Liver (tissue), 9 donors: ENCODE measurements around the gene CISTR. TPM values are rescaled to one million over a fixed set of nuclear protein-coding genes. Genes with fewer than 3 reads are reported as not detected.

Source experiments
- DNase-seq: peaks from one replicate; pipeline ENCODE4 v3.0.0-alpha.2; 2017; ENCODE audit warnings: low spot score
- H3K27ac ChIP-seq, 2 donors: one replicate each; pipeline ENCODE4 v1.7.0; 2013; ENCODE audit warnings: inconsistent platforms in 2 of 2, low read length in 2 of 2, control low read depth in 1 of 2, low read depth in 1 of 2, mild to moderate bottlenecking in 1 of 2
- H3K27me3 ChIP-seq, 4 donors: one replicate each; pipeline versions ENCODE4 v1.6.1 to v1.7.0; 2013; ENCODE audit warnings: low read length in 3 of 4, inconsistent platforms in 1 of 4, mild to moderate bottlenecking in 1 of 4, moderate library complexity in 1 of 4; ENCODE audit not compliant: control insufficient read depth in 4 of 4, insufficient read depth in 4 of 4
- H3K36me3 ChIP-seq, 4 donors: one replicate each; pipeline versions ENCODE4 v1.6.1 to v1.7.0; 2013; ENCODE audit warnings: low read length in 3 of 4, mild to moderate bottlenecking in 3 of 4, low read depth in 1 of 4, moderate library complexity in 1 of 4; ENCODE audit not compliant: control insufficient read depth in 4 of 4, insufficient read depth in 3 of 4
- H3K4me1 ChIP-seq, 4 donors: one replicate each; pipeline versions ENCODE4 v1.6.1 to v1.7.0; 2013; ENCODE audit warnings: low read length in 3 of 4, mild to moderate bottlenecking in 3 of 4, moderate library complexity in 1 of 4; ENCODE audit not compliant: control insufficient read depth in 4 of 4, insufficient read depth in 4 of 4
- H3K4me3 ChIP-seq, 3 donors: one replicate each; pipeline versions ENCODE4 v1.6.1 to v1.7.0; 2013; ENCODE audit warnings: low read length in 3 of 3, control low read depth in 1 of 3, low read depth in 1 of 3, mild to moderate bottlenecking in 1 of 3
- H3K9ac ChIP-seq, 2 donors: one replicate each; pipeline ENCODE4 v1.7.0; 2013; ENCODE audit warnings: low read length in 2 of 2, mild to moderate bottlenecking in 2 of 2, moderate library complexity in 2 of 2, control low read depth in 1 of 2, low read depth in 1 of 2
- H3K9me3 ChIP-seq, 4 donors: one replicate each; pipeline versions ENCODE4 v1.6.1 to v1.7.0; 2013; ENCODE audit warnings: low read length in 3 of 4; ENCODE audit not compliant: control insufficient read depth in 4 of 4
- ATF3 ChIP-seq: IDR thresholded peaks from 2 replicates; pipeline ENCODE4 v1.6.1; 2016; ENCODE audit warnings: antibody characterized with exemption
- CTCF ChIP-seq: fragments of 150-350 bp; IDR thresholded peaks from 2 replicates; pipeline ENCODE4 v1.5.1; 2017; ENCODE audit warnings: improper control_type of control experiment, low read depth, low read length; ENCODE audit not compliant: missing input control
- EGR1 ChIP-seq, 2 donors: IDR thresholded peaks; 2 replicates each; pipeline ENCODE4 v1.6.1; 2016 to 2018; ENCODE audit warnings: antibody characterized with exemption in 2 of 2, low read depth in 2 of 2
- FOXA1 ChIP-seq: IDR thresholded peaks from 2 replicates; pipeline ENCODE4 v1.6.1; 2016; ENCODE audit warnings: antibody characterized with exemption
- FOXA2 ChIP-seq: IDR thresholded peaks from 2 replicates; pipeline ENCODE4 v1.6.1; 2016; ENCODE audit warnings: antibody characterized with exemption
- GABPA ChIP-seq, 2 donors: IDR thresholded peaks in 1 of 2; conservative IDR thresholded peaks in 1 of 2; 2 replicates each; pipeline ENCODE4 v1.6.1; 2016; ENCODE audit warnings: antibody characterized with exemption in 2 of 2, mild to moderate bottlenecking in 1 of 2, moderate library complexity in 1 of 2
- HNF4A ChIP-seq, 2 donors: conservative IDR thresholded peaks; 2 replicates each; pipeline ENCODE4 v1.6.1; 2016; ENCODE audit warnings: antibody characterized with exemption in 2 of 2, mild to moderate bottlenecking in 2 of 2
- HNF4G ChIP-seq: IDR thresholded peaks from 2 replicates; pipeline ENCODE4 v1.6.1; 2016; ENCODE audit warnings: antibody characterized with exemption
- JUND ChIP-seq, 2 donors: IDR thresholded peaks; 2 replicates each; pipeline ENCODE4 v1.6.1; 2016; ENCODE audit warnings: antibody characterized with exemption in 2 of 2
- NR2F2 ChIP-seq: IDR thresholded peaks from 2 replicates; pipeline ENCODE4 v1.6.1; 2016; ENCODE audit warnings: antibody characterized with exemption
- RAD21 ChIP-seq, 2 donors: IDR thresholded peaks; 2 replicates each; pipeline ENCODE4 v1.6.1; 2016; ENCODE audit warnings: antibody characterized with exemption in 2 of 2, mild to moderate bottlenecking in 2 of 2
- RXRA ChIP-seq, 2 donors: IDR thresholded peaks; 2 replicates each; pipeline ENCODE4 v1.6.1; 2017 to 2018; ENCODE audit warnings: antibody characterized with exemption in 2 of 2, mild to moderate bottlenecking in 1 of 2
- SP1 ChIP-seq: IDR thresholded peaks from 2 replicates; pipeline ENCODE4 v1.6.1; 2018; ENCODE audit warnings: antibody characterized with exemption, mild to moderate bottlenecking
- TAF1 ChIP-seq: conservative IDR thresholded peaks from 2 replicates; pipeline ENCODE4 v1.6.1; 2016; ENCODE audit warnings: antibody characterized with exemption, mild to moderate bottlenecking
- YY1 ChIP-seq: IDR thresholded peaks from 2 replicates; pipeline ENCODE4 v1.6.1; 2016; ENCODE audit warnings: antibody characterized with exemption, mild to moderate bottlenecking
- ZBTB33 ChIP-seq: IDR thresholded peaks from 2 replicates; pipeline ENCODE4 v1.6.1; 2016; ENCODE audit warnings: antibody characterized with exemption
- WGBS: extraction: QIAGEN DNeasy Blood & Tissue Kit; methylation state at CpG from one replicate; pipeline ENCODE4 v1.1.7; 2013; 5-methylcytosine and 5-hydroxymethylcytosine counted together
- polyA plus RNA-seq, 2 donors: library from polyadenylated mRNA; stranded (reverse) in 1 of 2; unstranded in 1 of 2; fragments of 200-250 nt in 1 of 2; fragments of >200 nt in 1 of 2; fragmentation: Nextera tagmentation in 1 of 2; extraction: Ambion mirVana in 1 of 2; gene quantifications; one replicate each; pipeline versions ENCODE4 v1.2.1 to v1.2.3, GENCODE V29; 2013 to 2015
- total RNA-seq, 2 donors: library from RNA; depleted of rRNA; stranded (reverse); fragments of >200 nt; gene quantifications; one replicate each; pipeline ENCODE4 v1.2.3, GENCODE V29; 2014
- TF ChIP-seq, protein P1 (sequence below): IDR thresholded peaks from 2 replicates; pipeline ENCODE4 v1.6.1; 2016; ENCODE audit warnings: antibody characterized with exemption, mild to moderate bottlenecking
- TF ChIP-seq, protein P2 (sequence below): IDR thresholded peaks from 2 replicates; pipeline ENCODE4 v1.6.1; 2016; ENCODE audit warnings: antibody characterized with exemption
- donor health status: healthy.
- donor health status: healthy.
- donor health status: healthy.
- donor health status: healthy.
- donor health status: healthy.

CISTR gene
- total and polyA plus RNA-seq, 4 donors: not detected

GRCh38 chr12:53717319-53717718 is 34.5 kb downstream of the CISTR start:
- no peak for DNase-seq
- H3K27ac ChIP-seq: no peak overlapping the region
- TF ChIP-seq SP1: no peak
- TF ChIP-seq CTCF: no peak
- TF ChIP-seq YY1: no peak
- no peak for TF ChIP-seq ZBTB33
- TF ChIP-seq TAF1: no peak
- TF ChIP-seq RXRA (IDR thresholded peaks at IDR 0.05): no peak
- TF ChIP-seq NR2F2: no peak
- no peak for TF ChIP-seq FOXA2
- TF ChIP-seq JUND (IDR thresholded peaks at IDR 0.05): no peak
- no peak for TF ChIP-seq FOXA1
- no peak for TF ChIP-seq HNF4A (conservative IDR thresholded peaks at IDR 0.05)
- TF ChIP-seq, protein P1, sequence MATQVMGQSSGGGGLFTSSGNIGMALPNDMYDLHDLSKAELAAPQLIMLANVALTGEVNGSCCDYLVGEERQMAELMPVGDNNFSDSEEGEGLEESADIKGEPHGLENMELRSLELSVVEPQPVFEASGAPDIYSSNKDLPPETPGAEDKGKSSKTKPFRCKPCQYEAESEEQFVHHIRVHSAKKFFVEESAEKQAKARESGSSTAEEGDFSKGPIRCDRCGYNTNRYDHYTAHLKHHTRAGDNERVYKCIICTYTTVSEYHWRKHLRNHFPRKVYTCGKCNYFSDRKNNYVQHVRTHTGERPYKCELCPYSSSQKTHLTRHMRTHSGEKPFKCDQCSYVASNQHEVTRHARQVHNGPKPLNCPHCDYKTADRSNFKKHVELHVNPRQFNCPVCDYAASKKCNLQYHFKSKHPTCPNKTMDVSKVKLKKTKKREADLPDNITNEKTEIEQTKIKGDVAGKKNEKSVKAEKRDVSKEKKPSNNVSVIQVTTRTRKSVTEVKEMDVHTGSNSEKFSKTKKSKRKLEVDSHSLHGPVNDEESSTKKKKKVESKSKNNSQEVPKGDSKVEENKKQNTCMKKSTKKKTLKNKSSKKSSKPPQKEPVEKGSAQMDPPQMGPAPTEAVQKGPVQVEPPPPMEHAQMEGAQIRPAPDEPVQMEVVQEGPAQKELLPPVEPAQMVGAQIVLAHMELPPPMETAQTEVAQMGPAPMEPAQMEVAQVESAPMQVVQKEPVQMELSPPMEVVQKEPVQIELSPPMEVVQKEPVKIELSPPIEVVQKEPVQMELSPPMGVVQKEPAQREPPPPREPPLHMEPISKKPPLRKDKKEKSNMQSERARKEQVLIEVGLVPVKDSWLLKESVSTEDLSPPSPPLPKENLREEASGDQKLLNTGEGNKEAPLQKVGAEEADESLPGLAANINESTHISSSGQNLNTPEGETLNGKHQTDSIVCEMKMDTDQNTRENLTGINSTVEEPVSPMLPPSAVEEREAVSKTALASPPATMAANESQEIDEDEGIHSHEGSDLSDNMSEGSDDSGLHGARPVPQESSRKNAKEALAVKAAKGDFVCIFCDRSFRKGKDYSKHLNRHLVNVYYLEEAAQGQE: no peak
- TF ChIP-seq EGR1 (IDR thresholded peaks at IDR 0.05; ENCODE audit: low read depth in 2 of 2): no peak
- no peak for TF ChIP-seq GABPA (IDR thresholded peaks at IDR 0.05 in 1 of 2, conservative IDR thresholded peaks at IDR 0.05 in 1 of 2)
- TF ChIP-seq HNF4G: no peak
- WGBS: 95% methylated on average over 5 of the region's 5 CpGs
- H3K9me3 ChIP-seq: no peaks in the 10 kb centered on the region
- peaks cover 14 to 78% (median 61%) of the 10 kb centered on the region in 4 donors for H3K36me3 ChIP-seq
- no peaks in the 10 kb centered on the region for H3K4me1 ChIP-seq
- no peak overlapping the region for H3K4me3 ChIP-seq
- no peak overlapping the region for H3K9ac ChIP-seq
- H3K27me3 ChIP-seq: no peaks in the 10 kb centered on the region

DNA sequence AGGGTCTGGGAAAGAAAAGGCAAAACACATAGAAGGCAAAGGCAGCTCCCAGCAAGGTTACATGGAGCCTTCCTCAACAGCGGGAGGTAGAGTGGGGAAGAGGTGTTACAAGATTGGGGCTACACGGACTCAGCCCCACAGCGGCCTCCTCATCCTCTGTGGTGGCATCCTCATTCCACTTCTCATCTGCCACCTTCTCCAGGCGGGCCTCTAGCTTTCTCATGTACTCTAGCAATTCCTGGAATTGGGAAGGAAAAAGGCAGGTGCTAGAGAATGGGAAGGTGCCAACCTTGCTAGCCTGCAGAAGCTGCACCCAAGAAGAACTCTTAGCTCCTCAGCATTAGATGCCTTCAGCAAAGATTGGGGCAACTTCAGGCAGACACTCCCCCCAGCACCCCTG is 37.8 kb downstream of the CISTR start:
- H3K4me1 ChIP-seq: no peaks in the 10 kb centered on the region
- WGBS: 94% methylated on average over 4 of the region's 4 CpGs
- TF ChIP-seq RAD21 (IDR thresholded peaks at IDR 0.05) (no peak), HNF4A (conservative IDR thresholded peaks at IDR 0.05) (no peak), FOXA2 (no peak), HNF4G (no peak), NR2F2 (no peak), SP1 (no peak), YY1 (no peak), RXRA (IDR thresholded peaks at IDR 0.05) (no peak), JUND (IDR thresholded peaks at IDR 0.05) (no peak), GABPA (IDR thresholded peaks at IDR 0.05 in 1 of 2, conservative IDR thresholded peaks at IDR 0.05 in 1 of 2) (no peak), EGR1 (IDR thresholded peaks at IDR 0.05; ENCODE audit: low read depth in 2 of 2) (no peak), ATF3 (no peak), FOXA1 (no peak), CTCF (no peak), TAF1 (no peak)
- TF ChIP-seq, protein P2, sequence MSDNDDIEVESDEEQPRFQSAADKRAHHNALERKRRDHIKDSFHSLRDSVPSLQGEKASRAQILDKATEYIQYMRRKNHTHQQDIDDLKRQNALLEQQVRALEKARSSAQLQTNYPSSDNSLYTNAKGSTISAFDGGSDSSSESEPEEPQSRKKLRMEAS: no peak
- TF ChIP-seq, protein P1: no peak

More for the DNA sequence above, 37.8 kb downstream of the CISTR start:
- no peaks in the 10 kb centered on the region for H3K27me3 ChIP-seq
- H3K36me3 ChIP-seq: peaks cover 14 to 57% (median 37%) of the 10 kb centered on the region in 4 donors
- H3K9ac ChIP-seq: no peak overlapping the region
- no peak overlapping the region for H3K4me3 ChIP-seq
- H3K27ac ChIP-seq: no peak overlapping the region
- DNase-seq: no peak
- H3K9me3 ChIP-seq: no peaks in the 10 kb centered on the region
